HG02884 (cell line): ENCODE results near the gene ITPR2.
A peak's percentile ranks its signal among the peaks of the same experiment; 100 is the strongest.
"Not testable (repeated sequence)": the region's sequence is repeated elsewhere in the genome, so short reads cannot be mapped to it uniquely, and the experiment has no call there.

Experiments used
- ATAC-seq: cut with Tn5 transposase; IDR thresholded peaks from one replicate; pipeline ENCODE4 v1.9.1; 2021; ENCODE audit warnings: mild to moderate bottlenecking, moderate library complexity; ENCODE audit not compliant: unreplicated experiment

Gene ITPR2

GRCh38 chr12:26767116-26767515 is 65.9 kb downstream of the ITPR2 start:
- peak; percentile 49 for ATAC-seq

GRCh38 chr12:26762186-26762585 is 70.8 kb downstream of the ITPR2 start:
- ATAC-seq = no peak

GRCh38 chr12:26761775-26762174 is 71.2 kb downstream of the ITPR2 start:
- ATAC-seq = no peak

GRCh38 chr12:26760657-26761293 is 72.2 kb downstream of the ITPR2 start:
- no peak for ATAC-seq

GRCh38 chr12:26755362-26755761 is 77.6 kb downstream of the ITPR2 start:
- ATAC-seq = not testable (repeated sequence)

- ATAC-seq = no peak
Observed at GRCh38 chr12:26754148-26754547, 78.8 kb downstream of the ITPR2 start.

- no peak for ATAC-seq
Observed at GRCh38 chr12:26751179-26751578, 81.8 kb downstream of the ITPR2 start.

GRCh38 chr12:26750531-26751175 is 82.3 kb downstream of the ITPR2 start:
- ATAC-seq = peak; percentile 36

- ATAC-seq = peak; percentile 69
Observed at GRCh38 chr12:26749781-26750180, 83.2 kb downstream of the ITPR2 start.

GRCh38 chr12:26748741-26749431 is 84.1 kb downstream of the ITPR2 start:
- peak; percentile 33 for ATAC-seq

GRCh38 chr12:26748412-26748740 is 84.6 kb downstream of the ITPR2 start:
- ATAC-seq = peak; percentile 8

GRCh38 chr12:26746121-26746714 is 86.8 kb downstream of the ITPR2 start:
- ATAC-seq = no peak

GRCh38 chr12:26744697-26745440 is 88.1 kb downstream of the ITPR2 start:
- ATAC-seq = no peak

GRCh38 chr12:26744042-26744626 is 88.9 kb downstream of the ITPR2 start:
- ATAC-seq = no peak

- no peak for ATAC-seq
Observed at GRCh38 chr12:26741584-26742227, 91.3 kb downstream of the ITPR2 start.

GRCh38 chr12:26740991-26741390 is 92.0 kb downstream of the ITPR2 start:
- no peak for ATAC-seq

GRCh38 chr12:26740348-26740747 is 92.6 kb downstream of the ITPR2 start:
- ATAC-seq = no peak

- ATAC-seq = no peak
Observed at GRCh38 chr12:26737487-26738030, 95.4 kb downstream of the ITPR2 start.

GRCh38 chr12:26736563-26737486 is 96.2 kb downstream of the ITPR2 start:
- ATAC-seq = no peak
